NCI-H226 (cell line): ENCODE data around the gene ZMYND8.
"Not testable (repeated sequence)": the region's sequence is repeated elsewhere in the genome, so short reads cannot be mapped to it uniquely, and the experiment has no call there.

Source experiments
- DNase-seq: peaks from one replicate; pipeline ENCODE4 v3.0.0-alpha.2; 2015

ZMYND8 gene

GRCh38 chr20:47241345-47241781 lies 115.1 kb downstream of the ZMYND8 start:
- no peak for DNase-seq

- DNase-seq = not testable (repeated sequence)
Observed at GRCh38 chr20:47240096-47240495, 116.4 kb downstream of the ZMYND8 start.

GRCh38 chr20:47239719-47240067 lies 116.8 kb downstream of the ZMYND8 start:
- DNase-seq = no peak

- DNase-seq = no peak
Observed at GRCh38 chr20:47238780-47239718, 117.5 kb downstream of the ZMYND8 start.

- DNase-seq = no peak
Observed at GRCh38 chr20:47237715-47238114, 118.8 kb downstream of the ZMYND8 start.

- no peak for DNase-seq
Observed at GRCh38 chr20:47236639-47236900, 119.9 kb downstream of the ZMYND8 start.

GRCh38 chr20:47235853-47236638 lies 120.5 kb downstream of the ZMYND8 start:
- no peak for DNase-seq

- no peak for DNase-seq
Observed at GRCh38 chr20:47235111-47235510, 121.4 kb downstream of the ZMYND8 start.

GRCh38 chr20:47233333-47234188 lies 122.9 kb downstream of the ZMYND8 start:
- no peak for DNase-seq

GRCh38 chr20:47232518-47232917 lies 124.0 kb downstream of the ZMYND8 start:
- DNase-seq = no peak

- DNase-seq = no peak
Observed at GRCh38 chr20:47231382-47232039, 125.0 kb downstream of the ZMYND8 start.

GRCh38 chr20:47230811-47231256 lies 125.7 kb downstream of the ZMYND8 start:
- DNase-seq = no peak

GRCh38 chr20:47228654-47229053 lies 127.8 kb downstream of the ZMYND8 start:
- no peak for DNase-seq

- DNase-seq = no peak
Observed at GRCh38 chr20:47227576-47227975, 128.9 kb downstream of the ZMYND8 start.

GRCh38 chr20:47227119-47227518 lies 129.4 kb downstream of the ZMYND8 start:
- no peak for DNase-seq

- no peak for DNase-seq
Observed at GRCh38 chr20:47225458-47225857, 131.0 kb downstream of the ZMYND8 start.

GRCh38 chr20:47224857-47225256 lies 131.6 kb downstream of the ZMYND8 start:
- no peak for DNase-seq

- no peak for DNase-seq
Observed at GRCh38 chr20:47224300-47224791, 132.2 kb downstream of the ZMYND8 start.

GRCh38 chr20:47223896-47224295 lies 132.6 kb downstream of the ZMYND8 start:
- DNase-seq = no peak

- no peak for DNase-seq
Observed at GRCh38 chr20:47222468-47223119, 133.9 kb downstream of the ZMYND8 start.

- no peak for DNase-seq
Observed at GRCh38 chr20:47221036-47221625, 135.4 kb downstream of the ZMYND8 start.
